ENCODE data around the gene STIL. TPM values are rescaled to one million over a fixed set of nuclear protein-coding genes. Genes with fewer than 3 reads are reported as not detected.
"Not testable (repeated sequence)": the region's sequence is repeated elsewhere in the genome, so short reads cannot be mapped to it uniquely, and the experiment has no call there.

Gene STIL
- 8.4 and 15.8 TPM in 2 replicates for total RNA-seq

GRCh38 chr1:47313915-47314664 is at the start of gene STIL:
Gene STIL (minus strand): TSS chr1:47314147. CDS start chr1:47310319, 3,828 bp downstream.
- peak; percentile 99 for DNase-seq (ENCODE audit: low read depth, low spot score)

GRCh38 chr1:47362828-47363227 is 48.9 kb upstream of the STIL start:
- no peak for DNase-seq (ENCODE audit: low read depth, low spot score)

GRCh38 chr1:47361380-47361779 is 47.4 kb upstream of the STIL start:
- no peak for DNase-seq (ENCODE audit: low read depth, low spot score)

- no peak for DNase-seq (ENCODE audit: low read depth, low spot score)
Measured at GRCh38 chr1:47351305-47351704, 37.4 kb upstream of the STIL start.

- DNase-seq (ENCODE audit: low read depth, low spot score): no peak
Measured at GRCh38 chr1:47348246-47348645, 34.3 kb upstream of the STIL start.

- DNase-seq (ENCODE audit: low read depth, low spot score): no peak
Measured at GRCh38 chr1:47347735-47348134, 33.8 kb upstream of the STIL start.

- DNase-seq (ENCODE audit: low read depth, low spot score): not testable (repeated sequence)
Measured at GRCh38 chr1:47346979-47347378, 33.0 kb upstream of the STIL start.

- no peak for DNase-seq (ENCODE audit: low read depth, low spot score)
Measured at GRCh38 chr1:47340227-47340626, 26.3 kb upstream of the STIL start.

GRCh38 chr1:47338249-47339077 is 24.5 kb upstream of the STIL start:
- no peak for DNase-seq (ENCODE audit: low read depth, low spot score)

GRCh38 chr1:47337350-47337749 is 23.4 kb upstream of the STIL start:
- DNase-seq (ENCODE audit: low read depth, low spot score): no peak

GRCh38 chr1:47334765-47335435 is 21.0 kb upstream of the STIL start:
- no peak for DNase-seq (ENCODE audit: low read depth, low spot score)

- peak; percentile 41 for DNase-seq (ENCODE audit: low read depth, low spot score)
Measured at GRCh38 chr1:47333922-47334764, 20.2 kb upstream of the STIL start.

GRCh38 chr1:47333578-47333921 is 19.6 kb upstream of the STIL start, which contains the start of gene CMPK1:
Gene CMPK1 (plus strand): TSS chr1:47333790. CDS start chr1:47333946, 156 bp downstream.
- peak; percentile 67 for DNase-seq (ENCODE audit: low read depth, low spot score)

GRCh38 chr1:47332779-47333577 is 19.0 kb upstream of the STIL start:
- DNase-seq (ENCODE audit: low read depth, low spot score): no peak

- no peak for DNase-seq (ENCODE audit: low read depth, low spot score)
Measured at GRCh38 chr1:47331875-47332274, 17.9 kb upstream of the STIL start.

GRCh38 chr1:47330212-47330611 is 16.3 kb upstream of the STIL start:
- DNase-seq (ENCODE audit: low read depth, low spot score): no peak

GRCh38 chr1:47328992-47329391 is 15.0 kb upstream of the STIL start:
- DNase-seq (ENCODE audit: low read depth, low spot score): no peak

GRCh38 chr1:47326271-47326670 is 12.3 kb upstream of the STIL start:
- no peak for DNase-seq (ENCODE audit: low read depth, low spot score)

- DNase-seq (ENCODE audit: low read depth, low spot score): no peak
Measured at GRCh38 chr1:47325528-47325927, 11.6 kb upstream of the STIL start.

GRCh38 chr1:47324682-47325081 is 10.7 kb upstream of the STIL start:
- DNase-seq (ENCODE audit: low read depth, low spot score): no peak
